ENCODE data around the gene CNOT6L.
A peak's percentile ranks its signal among the peaks of the same experiment; 100 is the strongest.
"Not testable (repeated sequence)": the region's sequence is repeated elsewhere in the genome, so short reads cannot be mapped to it uniquely, and the experiment has no call there.

CNOT6L gene

DNA sequence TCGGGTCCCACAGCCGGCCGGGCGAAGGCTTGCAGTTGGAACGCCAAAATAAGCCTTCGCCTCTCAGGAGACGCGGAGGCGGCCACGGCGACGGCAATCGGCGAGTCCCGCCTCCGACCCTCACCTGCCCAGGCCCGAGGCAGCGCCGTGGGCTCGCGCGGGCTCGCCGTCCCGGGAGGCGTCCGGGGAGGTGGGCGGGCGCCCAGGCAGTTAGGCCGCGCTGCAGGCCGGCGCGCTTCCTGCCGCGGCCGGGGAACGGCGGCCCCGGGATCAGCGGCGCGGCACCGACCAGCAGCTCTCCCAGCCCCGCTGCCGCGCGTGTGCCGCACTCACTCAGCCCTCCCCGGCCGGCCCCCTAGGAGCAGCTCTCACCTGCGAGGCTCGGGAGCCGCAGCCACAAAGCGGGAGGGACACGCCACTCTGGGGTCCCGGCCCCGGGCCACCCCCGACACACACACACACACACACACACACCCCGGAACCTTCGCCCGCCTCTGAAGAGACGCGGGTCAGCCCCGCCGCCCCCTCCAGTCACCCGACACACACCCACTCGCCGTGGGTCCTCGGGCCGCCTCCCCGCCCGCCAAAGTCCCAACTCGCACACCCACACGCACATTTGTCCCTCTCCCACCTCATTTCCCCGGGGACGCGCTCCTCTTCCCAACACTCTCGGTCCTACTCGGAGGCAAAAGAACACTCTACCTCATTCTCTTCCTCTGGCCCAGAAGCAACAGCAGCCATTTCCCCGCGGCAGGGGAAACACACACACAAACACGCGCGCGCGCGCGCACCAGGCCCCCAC is at the start of gene CNOT6L:
TSS of gene CNOT6L (minus strand) at position 767 of the 802 bp plus-strand sequence. CDS start at position 707, 60 bp downstream.
- DNase-seq (ENCODE audit: low read depth in 2 of 2), result peak; percentile 65 to 71

DNA sequence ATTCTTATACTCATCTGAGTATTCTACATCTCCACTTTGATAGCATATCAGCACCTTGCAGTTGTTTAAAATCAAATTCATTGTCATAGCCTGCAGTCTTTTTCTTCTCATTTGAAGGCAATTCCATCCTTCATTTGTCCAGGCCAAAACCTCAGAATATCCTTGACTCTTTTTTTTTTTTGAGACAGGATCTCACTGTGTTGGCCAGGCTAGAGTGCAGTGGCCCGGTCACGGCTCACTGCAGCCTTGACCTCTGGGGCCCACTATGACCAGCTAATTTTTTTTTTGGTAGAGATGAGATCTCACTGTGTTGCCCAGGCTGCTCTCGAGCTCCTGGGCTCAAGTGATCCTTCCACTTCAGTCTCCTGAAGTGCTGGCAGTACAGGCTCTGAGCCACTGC is 46.1 kb upstream of the CNOT6L start:
- no peak for DNase-seq (ENCODE audit: low read depth in 2 of 2)

DNA sequence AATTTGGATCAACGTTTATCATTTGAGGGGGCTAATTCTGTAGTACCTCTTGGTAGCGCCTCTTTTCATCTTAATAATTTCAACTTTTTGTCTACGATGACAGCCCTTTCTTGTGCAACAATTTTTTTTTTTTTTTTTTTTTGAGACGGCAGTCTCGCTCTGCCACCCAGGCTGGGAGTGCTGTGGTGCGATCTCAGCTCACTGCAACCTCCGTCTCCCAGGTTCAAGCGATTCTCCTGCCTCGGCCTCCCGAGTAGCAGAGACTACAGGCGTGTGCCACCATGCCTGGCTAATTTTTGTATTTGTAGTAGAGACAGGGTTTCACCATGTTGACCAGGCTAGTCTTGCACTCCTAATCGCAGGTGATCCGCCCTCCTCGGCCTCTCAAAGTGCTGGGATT is 44.2 kb upstream of the CNOT6L start:
- not testable (repeated sequence) for DNase-seq (ENCODE audit: low read depth in 2 of 2)

DNA sequence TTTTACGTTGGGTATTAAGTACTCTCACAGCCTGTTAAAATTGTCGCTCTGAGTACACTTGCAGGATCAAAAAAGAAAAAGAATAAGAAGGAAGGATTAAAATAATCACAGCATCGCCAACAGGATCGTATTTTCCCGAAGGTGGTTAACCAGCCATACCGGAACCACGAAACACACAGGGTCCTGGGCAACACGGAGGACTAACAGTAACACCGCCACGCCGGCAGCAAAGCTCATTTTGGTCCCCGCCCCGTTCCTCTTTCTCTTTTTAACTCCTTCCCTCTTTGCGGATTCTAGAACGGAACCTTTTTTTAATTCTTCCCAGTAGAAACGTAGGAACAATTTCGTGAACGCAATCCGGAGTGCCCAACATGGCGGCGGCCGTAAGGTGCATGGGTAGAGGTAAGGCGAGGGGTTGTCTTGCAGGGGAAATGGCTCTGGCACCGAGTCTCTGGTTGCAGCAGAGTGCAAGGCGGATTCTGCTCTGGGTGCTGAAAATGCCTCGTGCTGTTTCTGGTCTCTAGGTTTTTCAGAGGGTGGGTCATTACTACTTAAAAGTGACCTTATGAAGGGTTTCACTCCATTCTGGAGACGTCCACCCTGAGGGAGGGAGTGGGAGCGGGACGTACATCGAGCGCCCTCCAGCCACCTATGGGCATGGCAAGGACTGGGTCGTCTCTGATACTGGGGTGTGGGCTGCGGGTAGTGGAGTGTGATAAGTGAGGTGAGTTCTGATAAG is 43.5 kb upstream of the CNOT6L start, which contains the start of gene MRPL1:
TSS of gene MRPL1 (plus strand) at position 353 of the 739 bp plus-strand sequence. CDS start at position 372, 19 bp downstream.
- peak; percentile 73 to 81 for DNase-seq (ENCODE audit: low read depth in 2 of 2)

DNA sequence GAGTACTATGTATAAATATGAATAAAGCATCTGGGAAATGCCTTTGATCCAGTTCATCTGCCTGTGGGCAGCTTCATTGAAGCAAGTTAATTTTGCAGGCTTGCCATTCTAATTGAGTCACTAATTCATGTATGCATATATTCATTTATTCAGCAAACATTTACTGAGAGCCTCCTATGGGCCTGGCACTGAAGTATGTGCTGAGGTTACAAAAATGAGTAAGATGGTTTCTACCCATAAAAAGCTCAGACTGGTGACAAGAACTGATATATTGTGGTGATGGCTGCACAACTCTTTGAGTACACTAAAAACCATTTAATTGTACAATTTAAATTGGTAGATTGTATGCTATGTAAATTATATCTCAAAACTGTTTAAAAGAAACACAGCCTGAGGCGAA is 42.3 kb upstream of the CNOT6L start:
- no peak for DNase-seq (ENCODE audit: low read depth in 2 of 2)

DNA sequence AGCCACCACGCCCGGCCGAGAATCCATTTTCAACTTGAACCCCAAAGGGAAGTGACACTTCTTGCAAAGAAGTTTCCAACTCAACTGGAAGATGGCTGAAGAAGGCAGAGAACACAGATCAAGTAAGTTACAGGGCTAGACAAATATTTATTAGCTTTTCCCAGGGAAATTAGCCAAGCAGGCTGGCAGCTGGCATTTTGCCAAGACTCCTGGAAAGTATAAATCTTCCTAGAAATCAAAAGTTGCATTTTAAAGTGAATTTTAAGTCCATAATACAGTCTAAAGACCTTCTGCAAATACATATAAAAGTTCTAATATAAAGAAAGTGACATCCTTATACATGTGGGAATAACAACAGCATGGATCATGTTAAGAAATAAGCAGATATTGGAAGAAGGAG is 40.1 kb upstream of the CNOT6L start:
- no peak for DNase-seq (ENCODE audit: low read depth in 2 of 2)

DNA sequence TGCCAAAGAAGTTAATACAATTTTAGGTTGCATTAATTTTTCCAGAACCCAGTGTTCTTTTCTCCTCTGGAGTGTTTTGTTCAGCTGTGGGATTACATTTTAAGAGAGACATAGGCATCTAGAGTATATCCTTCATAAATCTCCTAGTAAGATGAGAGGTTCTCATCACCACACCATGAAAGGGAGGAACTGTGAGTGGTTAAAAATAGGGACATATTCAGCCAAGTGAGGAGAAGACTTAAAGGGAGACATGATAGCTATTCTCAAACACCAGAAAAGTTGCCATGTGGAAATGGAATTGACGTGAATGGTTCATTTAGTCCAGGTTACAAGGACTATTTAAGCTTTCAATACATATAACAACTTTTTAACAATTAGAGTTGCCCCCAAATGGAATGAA is 37.0 kb upstream of the CNOT6L start:
- no peak for DNase-seq (ENCODE audit: low read depth in 2 of 2)

DNA sequence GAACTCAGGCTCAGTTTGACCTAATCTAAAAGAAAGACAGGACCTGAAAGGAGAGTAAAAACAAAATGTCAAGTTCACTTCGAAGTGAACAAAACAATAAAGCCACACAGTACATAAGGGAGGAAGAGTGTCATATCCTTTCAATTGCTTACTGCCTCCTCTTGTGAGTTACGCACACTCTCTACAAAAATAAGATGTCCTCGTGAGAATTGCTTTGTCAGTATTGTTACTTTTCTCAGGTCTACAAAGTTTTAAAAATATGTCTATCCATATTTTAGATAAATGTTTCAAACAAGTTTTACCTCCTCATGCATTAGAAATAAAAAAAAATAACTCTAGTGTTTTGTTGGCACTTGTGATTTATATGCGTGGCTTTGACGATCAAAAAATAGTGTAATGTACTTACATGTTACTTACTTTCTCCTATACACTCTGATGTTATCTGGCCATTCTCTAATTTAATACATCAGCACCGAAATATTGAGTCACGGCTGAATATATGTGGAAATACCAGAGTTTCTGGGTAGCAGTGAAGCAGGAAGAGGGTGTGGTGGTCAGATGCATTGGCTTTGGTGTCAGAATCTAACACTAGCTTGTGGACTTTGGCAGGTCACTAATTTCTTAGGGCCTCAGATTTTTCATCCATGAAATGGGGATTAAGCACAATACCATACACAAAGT is 35.4 kb upstream of the CNOT6L start:
- DNase-seq (ENCODE audit: low read depth in 2 of 2), result no peak

DNA sequence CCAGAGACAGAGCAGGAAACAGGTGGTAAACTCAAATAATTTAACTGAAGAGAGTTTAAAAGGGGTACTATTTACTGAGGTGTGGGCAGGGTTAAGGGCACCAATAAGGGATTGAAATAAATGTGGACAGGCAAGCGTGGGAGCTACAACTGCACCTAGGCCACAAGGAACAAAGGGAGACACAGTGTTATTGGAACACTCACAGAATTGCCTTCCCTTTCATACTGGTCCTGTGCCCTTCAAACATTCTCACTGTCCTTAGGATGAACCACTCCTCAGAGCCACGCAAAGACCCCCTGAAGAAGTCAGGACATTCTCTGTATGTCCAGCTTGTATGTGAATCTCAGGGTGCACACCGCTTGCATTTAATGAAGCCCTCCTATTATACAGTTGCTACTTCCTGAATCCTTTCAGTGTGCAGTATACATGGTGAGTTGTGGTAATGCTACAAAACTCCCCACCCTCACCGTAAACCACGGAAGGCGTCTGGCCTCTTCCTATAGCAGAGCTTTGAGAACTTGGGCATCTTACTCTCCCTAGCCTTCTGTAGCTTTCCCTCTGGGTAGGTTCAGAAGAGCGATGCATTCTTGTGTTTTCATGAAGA is 33.8 kb upstream of the CNOT6L start:
- peak; percentile 39 to 48 for DNase-seq (ENCODE audit: low read depth in 2 of 2)

DNA sequence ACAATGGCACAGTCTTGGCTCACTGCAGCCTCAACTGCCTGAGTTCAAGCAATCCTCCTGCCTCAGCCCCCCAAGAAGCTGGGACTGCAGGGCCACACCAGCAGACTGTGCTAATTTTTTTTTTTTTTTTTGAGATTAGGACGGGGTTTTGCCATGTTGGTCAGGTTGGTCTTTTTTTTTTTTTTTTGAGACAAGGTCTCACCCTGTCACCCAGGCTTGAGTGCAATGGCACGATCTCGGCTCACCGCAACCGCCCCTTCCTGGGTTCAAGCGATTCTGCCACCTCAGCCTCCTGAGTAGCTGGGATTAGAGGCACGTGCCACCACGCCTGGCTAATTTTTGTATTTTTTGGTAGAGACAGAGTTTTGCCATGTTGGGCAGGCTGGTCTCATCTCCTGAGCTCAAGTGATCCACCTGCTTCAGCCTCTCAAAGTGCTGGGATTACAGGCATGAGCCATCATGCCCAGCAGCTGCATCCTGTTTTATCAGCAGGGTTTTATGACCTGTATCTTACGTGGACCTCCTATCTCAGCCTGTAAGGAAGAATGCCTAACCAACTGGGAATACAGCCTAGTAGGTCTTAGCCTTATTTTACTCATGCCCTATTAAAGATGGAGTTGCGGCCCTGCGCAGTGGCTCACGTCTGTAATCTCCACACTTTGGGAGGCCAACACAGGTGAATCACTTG is 30.3 kb upstream of the CNOT6L start:
- DNase-seq (ENCODE audit: low read depth in 2 of 2), result no peak

DNA sequence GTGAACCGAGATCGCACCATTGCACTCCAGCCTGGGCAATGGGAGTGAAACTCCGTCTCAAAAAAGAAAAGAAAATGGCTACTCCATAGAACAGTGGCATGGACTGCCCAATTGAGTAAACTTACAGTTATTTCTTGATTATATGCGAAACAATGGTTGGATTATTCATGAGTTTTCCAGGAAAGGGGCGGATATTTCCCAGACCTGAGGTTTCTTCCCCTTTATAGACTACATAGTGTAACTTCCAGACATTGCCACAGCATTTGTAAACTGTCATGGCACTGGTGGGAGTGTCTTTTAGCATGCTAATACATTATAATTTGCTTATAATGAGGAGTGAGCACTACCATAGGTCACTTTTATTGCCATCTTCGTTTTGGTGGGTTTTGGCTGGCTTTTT is 29.3 kb upstream of the CNOT6L start:
- DNase-seq (ENCODE audit: low read depth in 2 of 2), result no peak

DNA sequence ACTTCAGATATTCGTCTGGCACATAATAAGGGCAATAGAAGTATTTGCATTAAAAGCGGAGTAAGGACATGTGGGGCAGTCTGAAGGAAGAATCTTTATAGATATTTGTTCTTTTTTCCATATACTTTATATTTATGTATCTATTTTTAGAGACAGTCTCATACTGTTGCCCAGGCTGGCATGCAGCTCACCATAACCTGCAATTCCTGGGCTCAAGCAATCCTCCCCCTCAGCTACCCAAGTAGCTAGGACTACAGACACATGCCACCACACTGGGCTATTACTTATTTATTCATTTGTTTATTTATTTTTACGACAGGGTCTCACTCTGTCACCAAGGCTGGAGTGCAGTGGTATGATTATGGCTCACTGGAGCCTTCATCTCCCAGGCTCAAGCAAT is 26.8 kb upstream of the CNOT6L start:
- DNase-seq (ENCODE audit: low read depth in 2 of 2), result no peak

DNA sequence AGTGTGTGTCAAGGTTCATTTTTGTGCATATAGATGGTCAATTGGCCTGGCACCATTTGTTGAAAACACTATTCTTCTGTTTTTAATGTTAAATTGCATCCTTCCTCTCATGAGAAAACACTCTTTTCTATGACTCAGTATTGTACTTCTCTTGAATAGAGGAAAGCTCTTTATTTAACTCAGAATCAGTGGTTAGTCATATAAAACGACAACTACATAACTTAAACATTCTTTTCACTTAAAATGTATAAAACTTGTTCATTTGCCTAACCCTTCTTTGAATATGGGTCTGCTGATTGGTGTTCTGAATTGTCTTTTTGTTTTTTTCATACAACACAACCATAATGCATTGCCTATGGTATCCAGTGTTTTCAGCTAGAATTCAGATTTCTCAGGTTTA is 26.2 kb upstream of the CNOT6L start:
- DNase-seq (ENCODE audit: low read depth in 2 of 2), result no peak

DNA sequence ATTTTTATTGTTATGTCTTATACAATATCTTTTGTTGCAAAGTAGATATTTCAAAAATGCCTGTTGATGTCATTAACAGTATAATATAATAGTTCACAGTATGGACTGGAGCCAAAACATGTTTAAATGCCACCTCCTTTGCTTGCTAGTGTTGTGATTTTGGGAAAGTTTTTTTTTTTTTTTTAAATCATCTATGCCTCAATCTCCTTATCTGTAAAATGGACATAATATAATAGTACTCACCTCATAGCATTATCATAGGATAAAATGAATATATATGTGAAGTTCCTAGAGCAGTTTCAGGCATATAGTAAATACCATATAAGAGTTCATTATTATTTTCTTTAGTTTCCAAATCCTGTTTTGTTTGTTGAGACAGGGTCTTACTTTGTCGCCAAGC is 25.2 kb upstream of the CNOT6L start:
- no peak for DNase-seq (ENCODE audit: low read depth in 2 of 2)

DNA sequence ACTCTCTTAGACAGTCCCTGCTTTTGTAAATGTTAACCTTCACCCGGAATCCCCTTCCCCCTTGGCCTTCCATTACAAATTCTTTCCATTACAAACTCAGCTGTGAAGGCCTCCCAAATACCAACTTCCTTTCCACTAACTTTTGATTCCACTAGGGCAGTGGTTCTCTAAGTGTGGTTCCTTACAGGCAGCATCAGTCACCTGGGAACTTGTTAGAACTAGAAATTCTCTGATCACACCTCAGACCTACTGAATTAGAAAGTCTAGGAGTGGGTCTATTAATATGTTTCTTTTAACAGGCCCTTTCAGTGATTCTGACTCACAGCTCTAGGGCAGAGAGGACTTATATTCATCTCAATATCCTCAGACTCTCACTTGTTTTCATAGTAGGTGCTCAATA is 24.5 kb upstream of the CNOT6L start:
- no peak for DNase-seq (ENCODE audit: low read depth in 2 of 2)

DNA sequence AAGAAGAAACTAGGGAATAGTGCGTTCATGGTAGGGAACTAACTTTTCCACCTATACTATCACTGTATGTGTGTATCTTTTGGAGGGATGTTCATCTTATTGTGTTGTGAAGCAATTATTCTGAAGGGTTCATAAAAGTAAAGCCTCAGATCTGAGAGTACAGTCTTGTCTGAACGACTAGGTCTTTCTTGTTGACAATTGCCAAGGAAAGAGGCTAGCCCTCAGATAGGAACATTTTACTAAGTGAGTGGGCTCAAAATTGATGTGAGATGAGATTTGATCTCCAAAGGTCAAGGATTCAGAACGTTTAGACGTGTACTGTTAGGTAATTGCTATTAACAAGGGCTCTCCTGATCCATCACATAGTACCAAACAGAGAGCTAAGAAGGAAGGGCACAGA is 15.2 kb upstream of the CNOT6L start:
- DNase-seq (ENCODE audit: low read depth in 2 of 2), result no peak

DNA sequence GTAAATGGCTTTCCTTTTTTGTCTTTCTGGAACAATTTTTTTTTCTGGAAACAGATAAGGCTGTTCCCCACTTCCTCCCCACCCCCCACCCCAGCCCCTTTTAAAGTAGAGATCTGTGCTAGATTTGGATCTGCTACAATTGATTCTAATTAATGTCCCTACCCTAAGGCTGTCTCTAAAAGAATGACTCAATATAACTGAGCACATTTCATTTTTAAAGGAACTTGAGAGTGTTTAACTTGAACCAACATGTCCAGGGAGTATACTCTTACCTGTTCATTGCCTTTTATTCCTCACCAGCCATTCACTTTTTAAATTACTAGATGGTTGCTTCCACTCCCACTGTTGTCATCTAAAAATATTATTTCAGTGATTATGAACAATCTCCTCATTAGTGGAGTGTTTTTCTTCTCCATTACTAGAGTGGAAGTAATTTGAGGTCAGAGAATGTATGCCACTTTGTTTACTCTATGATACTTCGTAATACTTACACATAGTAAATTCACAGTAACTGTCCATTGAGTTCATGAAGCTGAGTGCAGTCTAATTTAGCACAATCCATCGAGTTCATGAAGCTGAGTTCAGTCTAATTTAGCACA is 14.1 kb upstream of the CNOT6L start:
- DNase-seq (ENCODE audit: low read depth in 2 of 2), result no peak

DNA sequence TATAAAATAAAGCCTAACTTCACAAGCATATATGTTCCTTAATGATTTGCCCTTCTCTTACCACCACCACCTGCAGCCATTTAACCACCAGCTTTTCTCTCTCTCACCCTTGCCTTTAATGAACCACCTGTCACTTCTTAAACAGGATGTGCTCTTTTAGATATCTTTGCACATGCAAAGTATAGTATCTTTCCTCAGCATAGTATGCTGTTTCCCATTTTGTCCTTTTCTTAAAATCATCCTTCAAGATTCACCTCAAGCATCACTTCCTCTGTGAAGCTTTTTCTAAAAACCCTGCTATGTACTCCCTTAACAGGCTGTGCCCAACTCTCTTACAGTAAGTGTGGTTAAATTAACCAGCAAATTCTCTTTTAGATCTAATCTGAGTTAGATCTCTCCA is 8.2 kb upstream of the CNOT6L start:
- DNase-seq (ENCODE audit: low read depth in 2 of 2), result no peak

DNA sequence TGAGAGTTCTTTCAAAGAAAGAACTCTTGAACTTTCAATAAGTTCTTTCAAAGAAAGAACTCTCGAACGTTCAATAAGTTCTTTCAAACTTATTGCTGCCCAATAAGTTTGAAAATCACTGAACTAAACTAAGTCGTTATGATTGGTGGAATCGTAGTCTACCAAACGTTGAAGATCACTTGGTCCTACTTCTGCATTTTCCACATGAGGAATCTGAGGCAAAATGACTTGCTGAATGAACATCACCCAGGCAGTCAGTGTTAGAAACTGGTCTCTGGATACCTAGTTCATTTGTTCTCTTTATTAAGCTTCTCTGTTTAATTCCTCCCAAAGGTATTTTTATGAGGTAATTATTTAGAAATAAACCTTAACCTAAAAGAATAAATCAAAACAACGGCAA is 7.1 kb upstream of the CNOT6L start:
- no peak for DNase-seq (ENCODE audit: low read depth in 2 of 2)

DNA sequence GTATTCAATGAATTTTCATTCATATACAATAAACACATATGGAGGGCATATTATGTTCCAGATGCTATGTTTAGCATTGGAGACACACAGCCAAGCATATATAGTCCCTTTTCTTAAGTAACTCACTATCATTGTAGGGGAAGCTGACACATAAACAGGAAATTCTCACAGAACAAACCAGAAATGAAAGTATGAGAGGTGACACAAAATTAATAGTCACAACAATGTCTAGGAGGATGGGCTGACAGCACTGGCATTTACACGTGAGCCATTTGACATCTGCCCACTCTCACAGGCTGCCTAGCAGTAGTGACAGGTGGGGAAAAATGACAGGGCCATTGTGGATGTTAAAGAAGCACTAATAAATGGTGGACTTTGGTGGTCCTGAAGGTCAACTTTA is 2.6 kb upstream of the CNOT6L start:
- DNase-seq (ENCODE audit: low read depth in 2 of 2), result peak in 1 of 2 donors; percentile 16

Data from stimulated activated CD8-positive, alpha-beta memory T cell treated with anti-CD3 and anti-CD28 coated beads, Interleukin-2, amount 100 ng/mL, for 1 hour (primary cell).